HEK293 (cell line): ENCODE measurements around the gene ANKRD6.

ENCODE experiments used
- EGR2 ChIP-seq: fragments of 450-650 bp; formaldehyde crosslinking; IDR thresholded peaks from 2 replicates; pipeline ENCODE4 v1.5.1; 2016; ENCODE audit warnings: low read depth, missing biosample characterization, missing genetic modification characterization
- GLI4 ChIP-seq: fragments of 450-650 bp; formaldehyde crosslinking; IDR thresholded peaks from 2 replicates; pipeline ENCODE4 v1.5.1; 2016; ENCODE audit warnings: missing biosample characterization, missing genetic modification characterization
- GLIS1 ChIP-seq: fragments of 450-650 bp; formaldehyde crosslinking; IDR thresholded peaks from 2 replicates; pipeline ENCODE4 v1.5.1; 2016; ENCODE audit warnings: missing biosample characterization, missing genetic modification characterization
- GLIS2 ChIP-seq: fragments of 450-650 bp; formaldehyde crosslinking; IDR thresholded peaks from 2 replicates; pipeline ENCODE4 v1.5.1; 2016; ENCODE audit warnings: missing biosample characterization, missing genetic modification characterization
- KLF16 ChIP-seq: fragments of 450-650 bp; formaldehyde crosslinking; IDR thresholded peaks from 2 replicates; pipeline ENCODE4 v1.5.1; 2017; ENCODE audit warnings: missing biosample characterization, missing genetic modification characterization
- TCF7L2 ChIP-seq: IDR thresholded peaks from 2 replicates; pipeline ENCODE4 v1.6.1; 2011; ENCODE audit warnings: low read depth, mild to moderate bottlenecking, inconsistent platforms, low read length, moderate library complexity, borderline replicate concordance
- TRIM28 ChIP-seq: IDR thresholded peaks from 2 replicates; pipeline ENCODE4 v1.6.1; 2011; ENCODE audit warnings: low read length, control low read depth, borderline replicate concordance
- ZFP41 ChIP-seq: fragments of 450-650 bp; formaldehyde crosslinking; IDR thresholded peaks from 2 replicates; pipeline ENCODE4 v1.5.1; 2016; ENCODE audit warnings: missing biosample characterization, missing genetic modification characterization, borderline replicate concordance
- ZNF48 ChIP-seq: fragments of 450-650 bp; formaldehyde crosslinking; IDR thresholded peaks from 2 replicates; pipeline ENCODE4 v1.5.1; 2016; ENCODE audit warnings: missing biosample characterization, missing genetic modification characterization
- TF ChIP-seq, protein P1 (sequence below): fragments of 450-650 bp; formaldehyde crosslinking; IDR thresholded peaks from 2 replicates; pipeline ENCODE4 v1.5.1; 2016; ENCODE audit warnings: missing biosample characterization, missing genetic modification characterization
- TF ChIP-seq, protein P2 (sequence below): fragments of 450-650 bp; formaldehyde crosslinking; IDR thresholded peaks from 2 replicates; pipeline ENCODE4 v1.5.1; 2016; ENCODE audit warnings: missing biosample characterization, missing genetic modification characterization

DNA sequence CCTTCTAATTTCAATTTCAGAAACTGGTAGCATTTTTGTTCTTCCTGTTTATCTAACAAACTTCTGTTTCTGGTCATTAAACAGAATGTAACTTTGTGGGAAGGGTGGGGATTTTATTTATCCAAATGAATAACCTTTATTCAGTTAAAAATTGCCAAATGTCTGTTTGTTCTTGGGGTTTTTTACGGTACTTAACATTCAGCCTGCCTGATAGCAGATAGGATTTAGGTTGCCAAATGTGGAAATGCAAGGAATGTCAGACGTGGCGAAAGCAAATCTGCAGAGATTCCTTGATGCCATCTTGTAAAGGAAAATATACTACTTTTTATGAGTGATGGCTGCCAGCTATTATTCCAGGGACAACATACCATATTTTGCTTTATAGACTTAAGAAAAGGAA lies 109.9 kb downstream of the ANKRD6 start:
- TF ChIP-seq, protein P1, sequence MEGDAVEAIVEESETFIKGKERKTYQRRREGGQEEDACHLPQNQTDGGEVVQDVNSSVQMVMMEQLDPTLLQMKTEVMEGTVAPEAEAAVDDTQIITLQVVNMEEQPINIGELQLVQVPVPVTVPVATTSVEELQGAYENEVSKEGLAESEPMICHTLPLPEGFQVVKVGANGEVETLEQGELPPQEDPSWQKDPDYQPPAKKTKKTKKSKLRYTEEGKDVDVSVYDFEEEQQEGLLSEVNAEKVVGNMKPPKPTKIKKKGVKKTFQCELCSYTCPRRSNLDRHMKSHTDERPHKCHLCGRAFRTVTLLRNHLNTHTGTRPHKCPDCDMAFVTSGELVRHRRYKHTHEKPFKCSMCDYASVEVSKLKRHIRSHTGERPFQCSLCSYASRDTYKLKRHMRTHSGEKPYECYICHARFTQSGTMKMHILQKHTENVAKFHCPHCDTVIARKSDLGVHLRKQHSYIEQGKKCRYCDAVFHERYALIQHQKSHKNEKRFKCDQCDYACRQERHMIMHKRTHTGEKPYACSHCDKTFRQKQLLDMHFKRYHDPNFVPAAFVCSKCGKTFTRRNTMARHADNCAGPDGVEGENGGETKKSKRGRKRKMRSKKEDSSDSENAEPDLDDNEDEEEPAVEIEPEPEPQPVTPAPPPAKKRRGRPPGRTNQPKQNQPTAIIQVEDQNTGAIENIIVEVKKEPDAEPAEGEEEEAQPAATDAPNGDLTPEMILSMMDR (tag by site-specific recombination), result no peak
- TF ChIP-seq TCF7L2 (no peak), GLIS1 (no peak), TRIM28 (no peak), GLI4 (tag by site-specific recombination) (no peak), ZNF48 (tag by site-specific recombination) (no peak), ZFP41 (tag by site-specific recombination) (no peak), KLF16 (tag by site-specific recombination) (no peak), EGR2 (tag by site-specific recombination) (no peak), GLIS2 (tag by site-specific recombination) (no peak)
- TF ChIP-seq, protein P2, sequence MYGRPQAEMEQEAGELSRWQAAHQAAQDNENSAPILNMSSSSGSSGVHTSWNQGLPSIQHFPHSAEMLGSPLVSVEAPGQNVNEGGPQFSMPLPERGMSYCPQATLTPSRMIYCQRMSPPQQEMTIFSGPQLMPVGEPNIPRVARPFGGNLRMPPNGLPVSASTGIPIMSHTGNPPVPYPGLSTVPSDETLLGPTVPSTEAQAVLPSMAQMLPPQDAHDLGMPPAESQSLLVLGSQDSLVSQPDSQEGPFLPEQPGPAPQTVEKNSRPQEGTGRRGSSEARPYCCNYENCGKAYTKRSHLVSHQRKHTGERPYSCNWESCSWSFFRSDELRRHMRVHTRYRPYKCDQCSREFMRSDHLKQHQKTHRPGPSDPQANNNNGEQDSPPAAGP, result no peak
